Activated CD8-positive, alpha-beta memory T cell treated with anti-CD3 and anti-CD28 coated beads, Interleukin-2, amount 50 U/mL, for 4 hours (primary cell): ENCODE results near the gene LSM7.
"Not testable (repeated sequence)": the region's sequence is repeated elsewhere in the genome, so short reads cannot be mapped to it uniquely, and the experiment has no call there.

ENCODE experiments used
- DNase-seq: peaks from one replicate; pipeline ENCODE4 v3.0.0-alpha.2; 2020

The LSM7 gene

GRCh38 chr19:2354670-2355069 lies 26.3 kb upstream of the LSM7 start:
- DNase-seq: no peak

- DNase-seq: no peak
These were observed 25.7 kb upstream of the LSM7 start for GRCh38 chr19:2353887-2354592.

- no peak for DNase-seq
These were observed 24.9 kb upstream of the LSM7 start for GRCh38 chr19:2353159-2353886.

GRCh38 chr19:2352121-2352520 lies 23.7 kb upstream of the LSM7 start:
- no peak for DNase-seq

- DNase-seq: no peak
These were observed 23.2 kb upstream of the LSM7 start for GRCh38 chr19:2351591-2351990.

- DNase-seq: no peak
These were observed 22.3 kb upstream of the LSM7 start for GRCh38 chr19:2350656-2351055.

GRCh38 chr19:2349818-2350217 lies 21.4 kb upstream of the LSM7 start:
- not testable (repeated sequence) for DNase-seq

- DNase-seq: no peak
These were observed 17.6 kb upstream of the LSM7 start for GRCh38 chr19:2345794-2346663.

GRCh38 chr19:2345076-2345475 lies 16.7 kb upstream of the LSM7 start:
- DNase-seq: no peak

GRCh38 chr19:2344381-2344870 lies 16.0 kb upstream of the LSM7 start:
- no peak for DNase-seq

- DNase-seq: no peak
These were observed 15.1 kb upstream of the LSM7 start for GRCh38 chr19:2343289-2343982.

- no peak for DNase-seq
These were observed 14.4 kb upstream of the LSM7 start for GRCh38 chr19:2342656-2343288.

- no peak for DNase-seq
These were observed 13.6 kb upstream of the LSM7 start for GRCh38 chr19:2341982-2342381.

GRCh38 chr19:2341244-2341751 lies 12.9 kb upstream of the LSM7 start:
- DNase-seq: no peak

GRCh38 chr19:2340496-2341243 lies 12.3 kb upstream of the LSM7 start:
- DNase-seq: no peak

GRCh38 chr19:2339644-2340310 lies 11.4 kb upstream of the LSM7 start:
- DNase-seq: no peak

GRCh38 chr19:2338751-2339643 lies 10.6 kb upstream of the LSM7 start:
- no peak for DNase-seq

GRCh38 chr19:2338055-2338615 lies 9.7 kb upstream of the LSM7 start:
- DNase-seq: no peak

- no peak for DNase-seq
These were observed 8.9 kb upstream of the LSM7 start for GRCh38 chr19:2337329-2337707.
